Transverse colon (tissue), 4 donors: Measurements from ENCODE around the gene SLC35A2.

Experiments
- EP300 ChIP-seq: sonication (generic); formaldehyde crosslinking; IDR thresholded peaks from one replicate; pipeline ENCODE4 v1.6.1; 2017; ENCODE audit warnings: antibody characterized with exemption, low read depth
- POLR2A ChIP-seq: fragments of 450-650 bp; IDR thresholded peaks from one replicate; pipeline ENCODE4 v1.6.1; 2016; ENCODE audit warnings: antibody characterized with exemption, mild to moderate bottlenecking, moderate library complexity
- POLR2AphosphoS5 ChIP-seq, 3 donors: sonication (generic); formaldehyde crosslinking; IDR thresholded peaks; one replicate each; pipeline ENCODE4 v1.6.1; 2016; ENCODE audit warnings: antibody characterized with exemption in 3 of 3
- TF ChIP-seq, protein P1 (sequence below), 5 experiments: fragments of 200-600 bp in 3 of 5; fragments of 450-650 bp in 2 of 5; sonication (generic) in 3 of 5; IDR thresholded peaks; 1 replicate in 2 of 5; 2 replicates in 3 of 5; pipeline ENCODE4 v1.5.1; 2016 to 2017; ENCODE audit warnings: antibody characterized with exemption in 5 of 5, inconsistent platforms in 3 of 5, mild to moderate bottlenecking in 2 of 5, moderate library complexity in 1 of 5

DNA sequence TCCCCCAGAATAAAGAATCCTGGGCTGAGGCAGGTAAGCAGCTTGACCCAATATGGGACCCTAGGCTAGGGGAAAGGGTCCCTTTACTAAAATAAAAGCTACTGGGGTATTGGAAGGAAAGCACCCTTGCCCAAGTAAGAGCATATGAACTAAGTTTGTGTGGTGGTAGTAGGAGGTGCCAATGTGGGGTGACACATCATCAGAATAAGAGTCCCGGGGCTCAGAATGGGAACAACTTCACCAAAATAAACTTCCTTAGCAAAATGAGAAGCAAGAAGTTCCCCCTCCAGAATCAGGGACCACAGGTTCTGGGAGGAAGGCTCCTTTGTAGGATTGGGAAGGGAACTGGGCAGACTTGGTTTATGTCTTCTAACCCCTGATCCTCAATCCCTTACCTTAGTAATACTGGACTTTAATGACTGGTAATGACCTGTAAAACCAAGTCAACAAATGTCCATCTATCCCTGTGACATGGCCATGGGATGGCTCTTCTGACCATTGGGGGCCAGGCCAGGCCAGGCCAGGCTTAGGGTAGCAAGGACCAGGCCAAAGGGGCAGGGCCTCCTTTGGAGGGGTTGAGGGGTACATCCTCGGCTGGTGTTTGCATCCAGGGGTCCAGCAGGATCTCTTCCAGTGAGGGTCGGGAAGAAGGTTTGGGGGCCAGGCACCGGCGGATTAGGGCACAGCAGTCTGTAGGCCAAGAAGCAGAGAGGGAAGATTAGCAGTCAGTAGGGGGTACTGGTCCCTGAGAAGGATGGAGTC, 2.3 kb upstream of the SLC35A2 start:
- TF ChIP-seq, protein P1, sequence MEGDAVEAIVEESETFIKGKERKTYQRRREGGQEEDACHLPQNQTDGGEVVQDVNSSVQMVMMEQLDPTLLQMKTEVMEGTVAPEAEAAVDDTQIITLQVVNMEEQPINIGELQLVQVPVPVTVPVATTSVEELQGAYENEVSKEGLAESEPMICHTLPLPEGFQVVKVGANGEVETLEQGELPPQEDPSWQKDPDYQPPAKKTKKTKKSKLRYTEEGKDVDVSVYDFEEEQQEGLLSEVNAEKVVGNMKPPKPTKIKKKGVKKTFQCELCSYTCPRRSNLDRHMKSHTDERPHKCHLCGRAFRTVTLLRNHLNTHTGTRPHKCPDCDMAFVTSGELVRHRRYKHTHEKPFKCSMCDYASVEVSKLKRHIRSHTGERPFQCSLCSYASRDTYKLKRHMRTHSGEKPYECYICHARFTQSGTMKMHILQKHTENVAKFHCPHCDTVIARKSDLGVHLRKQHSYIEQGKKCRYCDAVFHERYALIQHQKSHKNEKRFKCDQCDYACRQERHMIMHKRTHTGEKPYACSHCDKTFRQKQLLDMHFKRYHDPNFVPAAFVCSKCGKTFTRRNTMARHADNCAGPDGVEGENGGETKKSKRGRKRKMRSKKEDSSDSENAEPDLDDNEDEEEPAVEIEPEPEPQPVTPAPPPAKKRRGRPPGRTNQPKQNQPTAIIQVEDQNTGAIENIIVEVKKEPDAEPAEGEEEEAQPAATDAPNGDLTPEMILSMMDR (IDR thresholded peaks at IDR 0.05), result no peak
- TF ChIP-seq POLR2A (no peak), POLR2AphosphoS5 (IDR thresholded peaks at IDR 0.05) (no peak), EP300 (no peak)
